ENCODE data around the gene RFLNA.
A peak's percentile ranks its signal among the peaks of the same experiment; 100 is the strongest.

The RFLNA gene

DNA sequence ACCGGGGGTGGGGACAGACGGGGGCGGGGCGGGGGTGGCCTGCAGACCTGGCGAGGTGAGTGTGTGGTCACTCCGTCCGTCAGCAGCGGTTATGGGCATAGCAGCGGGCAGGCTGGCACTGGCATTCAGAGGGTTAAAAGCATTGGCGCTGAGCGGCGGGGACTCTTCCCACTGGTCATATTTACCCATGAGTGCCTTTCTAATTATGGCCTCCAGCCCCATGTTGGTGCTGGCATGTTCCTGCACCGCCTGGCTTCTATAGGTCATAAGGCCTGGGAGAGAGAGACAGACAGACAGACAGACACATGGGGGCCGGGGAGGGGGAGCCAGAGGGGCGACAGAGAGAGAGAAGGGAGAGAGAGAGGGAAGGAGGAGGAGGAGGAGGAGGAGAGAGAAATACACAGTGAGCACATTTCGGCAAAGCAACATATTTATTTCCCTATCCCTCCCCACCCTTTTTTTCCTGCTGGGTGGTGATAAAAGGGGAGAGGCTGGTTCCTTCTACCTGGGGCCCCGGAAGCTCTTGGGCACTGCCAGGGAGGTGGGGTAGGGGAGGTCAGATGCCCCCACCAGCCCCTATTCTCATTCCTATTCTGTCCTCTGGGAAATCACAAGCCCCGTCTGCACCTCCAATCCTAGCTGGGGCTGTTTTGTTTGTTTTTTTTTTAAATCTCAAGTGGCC is 32.6 kb downstream of the RFLNA start:
- H3K4me3 ChIP-seq (ENCODE audit: control insufficient read depth, low read depth, low read length) = no peak overlapping the region
- no peak for DNase-seq (ENCODE audit: low read depth)
- TF ChIP-seq, protein P1, sequence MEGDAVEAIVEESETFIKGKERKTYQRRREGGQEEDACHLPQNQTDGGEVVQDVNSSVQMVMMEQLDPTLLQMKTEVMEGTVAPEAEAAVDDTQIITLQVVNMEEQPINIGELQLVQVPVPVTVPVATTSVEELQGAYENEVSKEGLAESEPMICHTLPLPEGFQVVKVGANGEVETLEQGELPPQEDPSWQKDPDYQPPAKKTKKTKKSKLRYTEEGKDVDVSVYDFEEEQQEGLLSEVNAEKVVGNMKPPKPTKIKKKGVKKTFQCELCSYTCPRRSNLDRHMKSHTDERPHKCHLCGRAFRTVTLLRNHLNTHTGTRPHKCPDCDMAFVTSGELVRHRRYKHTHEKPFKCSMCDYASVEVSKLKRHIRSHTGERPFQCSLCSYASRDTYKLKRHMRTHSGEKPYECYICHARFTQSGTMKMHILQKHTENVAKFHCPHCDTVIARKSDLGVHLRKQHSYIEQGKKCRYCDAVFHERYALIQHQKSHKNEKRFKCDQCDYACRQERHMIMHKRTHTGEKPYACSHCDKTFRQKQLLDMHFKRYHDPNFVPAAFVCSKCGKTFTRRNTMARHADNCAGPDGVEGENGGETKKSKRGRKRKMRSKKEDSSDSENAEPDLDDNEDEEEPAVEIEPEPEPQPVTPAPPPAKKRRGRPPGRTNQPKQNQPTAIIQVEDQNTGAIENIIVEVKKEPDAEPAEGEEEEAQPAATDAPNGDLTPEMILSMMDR (IDR thresholded peaks at IDR 0.05; ENCODE audit: control insufficient read depth, insufficient read depth, low read depth, low read length, missing control alignments) = no peak

DNA sequence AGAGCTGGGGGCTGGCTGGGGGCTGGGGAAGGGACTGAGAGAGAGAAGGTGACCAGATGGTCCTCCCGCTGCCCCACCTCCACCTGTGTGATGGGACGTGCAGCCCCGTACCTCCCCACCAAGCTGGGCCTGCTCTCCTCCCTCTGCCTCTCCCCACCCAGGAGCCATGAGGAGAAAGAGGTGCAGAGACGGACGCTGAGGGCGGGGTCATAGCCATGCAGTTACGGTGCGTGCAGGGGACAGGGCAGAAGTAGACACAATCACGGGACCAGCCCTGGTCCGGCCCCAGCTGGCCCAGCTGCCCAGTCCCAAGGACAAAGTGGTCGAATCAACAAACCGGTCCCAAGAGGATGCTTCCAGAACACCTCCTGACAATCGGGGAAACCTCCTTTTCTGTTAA is 33.2 kb downstream of the RFLNA start:
- no peak for DNase-seq (ENCODE audit: low read depth)
- TF ChIP-seq, protein P1 (IDR thresholded peaks at IDR 0.05; ENCODE audit: control insufficient read depth, insufficient read depth, low read depth, low read length, missing control alignments) = no peak
- no peak overlapping the region for H3K4me3 ChIP-seq (ENCODE audit: control insufficient read depth, low read depth, low read length)

DNA sequence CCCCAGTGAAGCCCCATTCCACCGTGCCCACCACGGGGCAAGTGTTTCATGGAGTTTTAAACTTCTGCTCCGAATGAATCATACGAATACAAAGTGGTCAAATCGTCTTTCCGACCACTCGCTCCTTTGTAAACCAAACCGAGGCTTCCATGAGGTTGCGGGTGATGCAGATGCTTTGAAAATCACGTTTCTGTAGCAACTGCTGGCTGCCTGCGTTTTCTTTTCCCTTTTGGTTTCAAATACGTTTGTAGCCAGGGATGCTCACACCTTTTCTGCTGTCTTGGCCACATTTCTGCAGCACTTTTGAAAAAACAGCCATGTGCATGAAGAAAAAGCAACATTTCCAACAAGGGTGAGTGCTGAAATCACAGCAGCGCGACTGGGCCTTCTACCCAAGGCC is 33.7 kb downstream of the RFLNA start:
- H3K4me3 ChIP-seq (ENCODE audit: control insufficient read depth, low read depth, low read length) = no peak overlapping the region
- no peak for DNase-seq (ENCODE audit: low read depth)
- TF ChIP-seq, protein P1 (IDR thresholded peaks at IDR 0.05; ENCODE audit: control insufficient read depth, insufficient read depth, low read depth, low read length, missing control alignments) = no peak

DNA sequence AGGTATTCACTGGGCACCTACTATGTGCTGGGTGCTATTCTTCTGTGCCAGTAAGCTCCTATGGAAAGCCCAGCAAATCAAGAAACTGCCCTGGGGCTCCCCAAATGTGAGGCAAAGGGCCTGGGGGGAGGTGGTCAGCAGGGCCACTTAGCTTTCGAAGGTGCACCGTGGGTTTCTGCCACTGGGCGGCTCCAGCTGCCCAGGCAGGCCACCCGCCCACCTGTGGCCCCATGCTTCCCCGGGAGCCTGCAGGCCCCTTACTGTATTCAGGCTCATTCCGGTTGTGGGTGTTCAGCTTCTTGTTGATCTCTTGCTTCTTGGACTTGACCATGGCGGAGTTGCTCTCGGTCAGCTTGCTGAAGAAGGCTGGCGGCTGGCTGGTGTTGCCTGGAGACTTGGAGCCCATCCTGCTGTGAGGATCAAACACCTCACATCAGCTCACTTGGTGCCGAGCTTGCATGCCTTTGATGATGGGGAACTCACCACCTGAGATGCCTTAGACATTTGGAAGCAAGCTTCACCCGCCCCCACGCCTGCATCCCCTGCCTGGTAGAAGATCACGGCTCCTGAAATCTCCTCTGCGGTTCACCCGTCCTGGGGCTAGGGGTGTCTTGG is 37.3 kb downstream of the RFLNA start:
- no peak for DNase-seq (ENCODE audit: low read depth)
- no peak overlapping the region for H3K4me3 ChIP-seq (ENCODE audit: control insufficient read depth, low read depth, low read length)
- TF ChIP-seq, protein P1 (IDR thresholded peaks at IDR 0.05; ENCODE audit: control insufficient read depth, insufficient read depth, low read depth, low read length, missing control alignments) = peak; percentile 31

DNA sequence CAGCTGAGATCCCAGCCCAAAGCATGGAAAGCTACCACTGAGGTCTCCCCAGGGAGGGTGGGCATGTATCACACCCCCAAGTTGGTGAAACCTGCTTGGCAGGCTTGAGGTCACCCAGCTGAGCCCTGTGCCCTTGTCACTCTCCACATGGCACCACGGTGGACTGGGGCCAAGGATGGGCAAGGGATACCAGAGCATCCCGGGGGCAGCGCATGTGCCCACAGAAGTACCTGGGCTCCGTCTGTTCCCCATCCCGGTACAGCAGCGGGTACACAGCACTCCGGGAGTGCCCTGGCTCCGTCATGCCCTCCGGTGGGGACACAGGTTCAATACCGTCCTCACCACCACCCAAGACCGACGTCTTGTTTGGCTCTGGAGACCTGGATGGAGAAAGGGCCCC is 38.0 kb downstream of the RFLNA start:
- no peak for DNase-seq (ENCODE audit: low read depth)
- H3K4me3 ChIP-seq (ENCODE audit: control insufficient read depth, low read depth, low read length) = no peak overlapping the region
- TF ChIP-seq, protein P1 (IDR thresholded peaks at IDR 0.05; ENCODE audit: control insufficient read depth, insufficient read depth, low read depth, low read length, missing control alignments) = no peak

DNA sequence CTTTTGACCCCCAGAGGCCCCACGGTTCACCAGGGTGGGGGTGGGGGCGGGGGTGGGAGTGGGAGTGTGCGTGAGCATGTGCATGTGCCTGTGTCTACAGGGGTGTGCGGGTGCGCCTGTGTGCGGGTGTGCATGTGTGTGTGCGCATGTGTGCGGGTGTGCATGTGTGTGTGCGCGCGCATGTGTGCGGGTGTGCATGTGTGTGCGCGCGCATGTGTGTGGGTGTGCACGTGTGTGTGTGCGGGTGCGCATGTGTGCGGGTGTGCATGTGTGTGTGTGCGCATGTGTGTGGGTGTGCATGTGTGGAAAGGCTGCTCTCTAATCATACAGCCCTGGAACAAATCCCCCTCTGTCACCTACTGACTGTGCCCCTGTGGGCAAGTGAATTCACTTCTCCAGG is 38.8 kb downstream of the RFLNA start:
- no peak overlapping the region for H3K4me3 ChIP-seq (ENCODE audit: control insufficient read depth, low read depth, low read length)
- TF ChIP-seq, protein P1 (IDR thresholded peaks at IDR 0.05; ENCODE audit: control insufficient read depth, insufficient read depth, low read depth, low read length, missing control alignments) = no peak
- DNase-seq (ENCODE audit: low read depth) = no peak

All from AG09309 (cell line).